HEK293T (cell line): ENCODE data around the gene TSPOAP1.

Experiments
- CTCF ChIA-PET: fragments of 350-600 bp; formaldehyde crosslinking; extraction: SDS; loops from one replicate; lab custom pipeline; 2021; ENCODE audit warnings: antibody characterized with exemption, inconsistent platforms; lab: Yijun Ruan, JAX
- POLR2A ChIA-PET: fragments of 350-600 bp; formaldehyde crosslinking; extraction: SDS; loops from one replicate; lab custom pipeline; 2020; ENCODE audit warnings: antibody characterized with exemption, inconsistent platforms; lab: Yijun Ruan, JAX
- DNase-seq: peaks from one replicate; pipeline ENCODE4 v3.0.0; 2012; ENCODE audit warnings: mixed read lengths; ENCODE audit errors: extremely low spot score
- ARNT ChIP-seq: fragments of 450-650 bp; IDR thresholded peaks from 2 replicates; pipeline ENCODE4 v1.6.1; 2017; ENCODE audit warnings: mild to moderate bottlenecking
- BHLHE40 ChIP-seq: fragments of 450-650 bp; IDR thresholded peaks from 2 replicates; pipeline ENCODE4 v1.6.1; 2016; ENCODE audit warnings: mild to moderate bottlenecking, moderate library complexity, borderline replicate concordance
- CTBP1 ChIP-seq: fragments of 450-650 bp; IDR thresholded peaks from 2 replicates; pipeline ENCODE4 v1.6.1; 2016; ENCODE audit warnings: borderline replicate concordance
- ELF4 ChIP-seq: fragments of 450-650 bp; IDR thresholded peaks from 2 replicates; pipeline ENCODE4 v1.6.1; 2017; ENCODE audit warnings: antibody characterized with exemption
- FOXA1 ChIP-seq: fragments of 450-650 bp; IDR thresholded peaks from 2 replicates; pipeline ENCODE4 v1.6.1; 2016; ENCODE audit warnings: mild to moderate bottlenecking
- FOXK2 ChIP-seq: fragments of 450-650 bp; IDR thresholded peaks from 2 replicates; pipeline ENCODE4 v1.6.1; 2016; ENCODE audit warnings: mild to moderate bottlenecking
- FOXM1 ChIP-seq: fragments of 450-650 bp; IDR thresholded peaks from 2 replicates; pipeline ENCODE4 v1.6.1; 2017; ENCODE audit warnings: mild to moderate bottlenecking, borderline replicate concordance
- HDGF ChIP-seq: fragments of 450-650 bp; IDR thresholded peaks from 2 replicates; pipeline ENCODE4 v1.6.1; 2017; ENCODE audit warnings: antibody characterized with exemption, borderline replicate concordance
- L3MBTL2 ChIP-seq: fragments of 450-650 bp; conservative IDR thresholded peaks from 2 replicates; pipeline ENCODE4 v1.6.1; 2016; ENCODE audit warnings: mild to moderate bottlenecking
- LEF1 ChIP-seq: fragments of 450-650 bp; IDR thresholded peaks from 2 replicates; pipeline ENCODE4 v1.6.1; 2017; ENCODE audit warnings: mild to moderate bottlenecking, borderline replicate concordance
- NFRKB ChIP-seq: fragments of 450-650 bp; IDR thresholded peaks from 2 replicates; pipeline ENCODE4 v1.6.1; 2016; ENCODE audit warnings: mild to moderate bottlenecking, moderate library complexity
- SP1 ChIP-seq: fragments of 450-650 bp; IDR thresholded peaks from 2 replicates; pipeline ENCODE4 v1.6.1; 2017
- SUZ12 ChIP-seq: fragments of 450-650 bp; IDR thresholded peaks from 2 replicates; pipeline ENCODE4 v1.6.1; 2016; ENCODE audit warnings: mild to moderate bottlenecking
- TARDBP ChIP-seq: fragments of 450-650 bp; IDR thresholded peaks from 2 replicates; pipeline ENCODE4 v1.6.1; 2016
- ZNF384 ChIP-seq: fragments of 450-650 bp; IDR thresholded peaks from 2 replicates; pipeline ENCODE4 v1.6.1; 2016
- TF ChIP-seq, protein P1 (sequence below): fragments of 450-650 bp; IDR thresholded peaks from 2 replicates; pipeline ENCODE4 v1.6.1; 2016

The TSPOAP1 gene

DNA sequence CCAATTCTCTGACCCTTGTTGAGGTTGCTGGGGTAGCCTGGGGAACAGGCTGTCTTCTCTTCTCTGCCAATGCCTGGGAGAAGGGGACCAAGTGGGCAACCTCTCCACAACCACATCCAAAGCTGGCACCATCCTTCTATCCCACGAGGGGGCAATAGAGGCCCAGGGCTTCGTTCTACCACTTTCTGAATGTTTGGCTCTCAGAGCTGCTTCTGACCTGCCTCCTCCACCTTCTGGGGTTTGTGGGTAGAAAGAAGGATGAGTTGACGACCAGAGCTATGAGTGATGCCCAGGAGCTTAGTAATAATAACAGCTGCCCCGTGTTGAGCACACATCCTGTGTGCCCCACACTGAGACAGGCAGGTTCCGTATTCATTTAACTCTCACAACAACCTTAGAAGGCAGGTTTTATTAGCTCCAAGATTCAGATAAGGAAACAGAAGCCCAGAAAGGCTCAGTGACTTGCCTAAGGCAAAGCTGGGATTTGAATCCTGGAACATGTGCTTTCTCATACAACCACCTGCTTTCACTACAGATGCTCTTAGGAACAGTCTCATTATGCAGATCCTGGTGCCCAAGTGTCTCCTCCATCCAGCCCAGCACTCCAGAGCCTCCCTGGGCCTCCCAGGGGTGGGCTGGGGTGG lies 11.1 kb downstream of the TSPOAP1 start:
- TF ChIP-seq BHLHE40 = no peak
- peak; percentile 81 for DNase-seq
- POLR2A ChIA-PET = interaction anchor here (1.0 to 1.8 kb wide), 5 partner anchors 27 to 201 kb away, joined by 3 to 27 read pairs (median 6); partner anchors contain the start of genes RNF43 and SUPT4H1

DNA sequence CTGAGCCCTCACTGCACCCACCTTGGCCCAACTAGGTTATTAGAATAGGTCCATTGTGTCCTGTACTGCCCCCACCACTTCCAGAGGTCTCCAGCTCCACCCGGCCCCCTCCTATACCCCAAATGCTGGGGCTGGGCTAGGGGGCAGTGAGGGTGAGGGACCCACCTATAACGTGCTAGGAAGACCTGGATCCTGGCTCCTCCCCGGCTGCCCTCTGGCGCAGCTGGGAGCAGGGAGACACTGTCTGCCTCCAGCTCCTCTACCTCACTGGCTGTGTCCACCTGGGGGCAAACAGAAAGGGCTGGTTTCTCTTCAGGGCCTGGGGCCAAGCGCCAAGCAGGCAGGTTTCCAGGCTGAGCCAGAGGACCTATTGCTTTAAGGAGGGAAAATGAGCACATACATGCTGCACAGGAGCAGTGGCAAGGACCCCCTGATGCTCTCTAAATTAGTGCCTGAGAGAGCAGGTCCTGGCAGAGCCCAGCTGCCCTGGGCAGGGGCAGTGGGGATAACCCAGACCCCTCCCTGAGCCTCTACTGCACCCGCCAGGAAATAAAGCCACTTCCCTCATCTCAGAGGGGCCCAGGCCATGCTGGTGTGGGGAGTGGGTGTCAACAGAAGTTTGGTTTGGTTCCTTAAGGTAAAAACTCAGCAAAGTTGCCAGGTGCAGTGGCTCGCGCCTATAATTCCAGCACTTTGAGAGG lies 12.2 kb downstream of the TSPOAP1 start:
- POLR2A ChIA-PET = interaction anchor here (1.2 to 1.8 kb wide), 3 partner anchors 28 to 99 kb away, joined by 3 to 27 read pairs (median 6); partner anchors contain the start of gene SUPT4H1
- CTCF ChIA-PET = interaction anchor here (1.1 to 1.7 kb wide), 9 partner anchors 10 to 121 kb away, joined by 3 to 17 read pairs (median 8); partner anchors contain the start of gene RNF43
- no peak for DNase-seq
- TF ChIP-seq FOXK2 = no peak
- TF ChIP-seq NFRKB = no peak
- no peak for TF ChIP-seq LEF1
- no peak for TF ChIP-seq L3MBTL2
- no peak for TF ChIP-seq TARDBP
- TF ChIP-seq, protein P1, sequence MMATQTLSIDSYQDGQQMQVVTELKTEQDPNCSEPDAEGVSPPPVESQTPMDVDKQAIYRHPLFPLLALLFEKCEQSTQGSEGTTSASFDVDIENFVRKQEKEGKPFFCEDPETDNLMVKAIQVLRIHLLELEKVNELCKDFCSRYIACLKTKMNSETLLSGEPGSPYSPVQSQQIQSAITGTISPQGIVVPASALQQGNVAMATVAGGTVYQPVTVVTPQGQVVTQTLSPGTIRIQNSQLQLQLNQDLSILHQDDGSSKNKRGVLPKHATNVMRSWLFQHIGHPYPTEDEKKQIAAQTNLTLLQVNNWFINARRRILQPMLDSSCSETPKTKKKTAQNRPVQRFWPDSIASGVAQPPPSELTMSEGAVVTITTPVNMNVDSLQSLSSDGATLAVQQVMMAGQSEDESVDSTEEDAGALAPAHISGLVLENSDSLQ = no peak
- no peak for TF ChIP-seq ARNT
- no peak for TF ChIP-seq SUZ12
- no peak for TF ChIP-seq HDGF
- no peak for TF ChIP-seq SP1
- TF ChIP-seq ELF4 = no peak
- no peak for TF ChIP-seq BHLHE40
- TF ChIP-seq FOXM1 = no peak
- no peak for TF ChIP-seq CTBP1

More for the DNA sequence above, 11.1 kb downstream of the TSPOAP1 start:
- CTCF ChIA-PET = interaction anchor here (0.7 to 1.7 kb wide), 29 partner anchors 8 to 188 kb away, joined by 3 to 17 read pairs (median 4); partner anchors contain the start of genes RNF43 and SUPT4H1

DNA sequence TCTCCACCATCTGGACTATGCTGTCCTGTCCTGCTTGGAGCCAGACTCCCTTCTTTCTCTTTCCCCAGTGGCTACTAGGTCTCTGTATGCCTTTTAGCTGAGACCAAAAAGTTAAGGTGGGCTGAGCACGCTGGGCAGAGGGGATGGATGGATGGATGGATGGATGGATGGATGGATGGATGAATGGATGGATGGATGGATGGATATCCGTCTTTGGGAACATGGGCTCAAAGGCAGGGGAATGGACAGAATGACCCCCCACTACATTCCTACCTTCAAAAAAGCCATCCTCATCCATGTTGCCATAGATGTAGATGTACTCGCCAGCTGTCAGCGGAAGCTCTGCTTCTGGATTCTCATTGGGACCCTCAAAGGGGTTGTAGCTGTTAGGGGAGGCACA lies 12.8 kb downstream of the TSPOAP1 start:
- POLR2A ChIA-PET = interaction anchor here (1.2 kb wide), 1 partner anchor 100 kb away, joined by 3 read pairs; no protein-coding TSS in a partner anchor
- no peak for DNase-seq

DNA sequence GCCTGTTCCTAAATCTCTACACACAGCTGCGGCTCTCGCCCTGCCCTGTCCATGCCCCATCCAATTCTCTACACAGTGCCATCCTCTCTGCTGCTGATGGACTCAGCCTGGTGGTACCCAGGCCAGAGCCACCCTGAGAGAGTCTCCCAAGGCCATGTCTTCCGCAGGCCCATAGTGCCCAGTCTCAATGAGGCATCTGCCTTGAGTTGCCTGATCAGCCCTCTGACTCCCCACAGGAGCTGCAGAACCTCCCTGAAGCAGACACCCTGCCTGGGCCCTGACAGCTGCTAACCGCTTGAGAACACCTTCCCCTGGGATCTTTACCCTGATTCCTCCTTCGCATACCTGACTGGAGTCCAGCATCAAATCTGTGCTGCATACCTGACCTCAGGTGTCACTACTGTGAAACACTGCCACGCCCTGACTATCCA lies 13.3 kb downstream of the TSPOAP1 start:
- CTCF ChIA-PET = interaction anchor here (0.9 to 1.7 kb wide), 2 partner anchors 11 to 102 kb away, joined by 3 to 5 read pairs; partner anchors contain the start of gene RNF43
- no peak for TF ChIP-seq ZNF384
- no peak for TF ChIP-seq FOXK2
- TF ChIP-seq SP1 = no peak
- DNase-seq = no peak
- POLR2A ChIA-PET = interaction anchor here (1.2 to 1.3 kb wide), 2 partner anchors 100 to 102 kb away, joined by 3 to 5 read pairs; partner anchors contain the start of gene RNF43

More for the DNA sequence above, 12.8 kb downstream of the TSPOAP1 start:
- no peak for TF ChIP-seq TARDBP
- no peak for TF ChIP-seq FOXM1
- no peak for TF ChIP-seq LEF1
- no peak for TF ChIP-seq HDGF
- no peak for TF ChIP-seq ARNT
- TF ChIP-seq BHLHE40 = no peak
- TF ChIP-seq ZNF384 = no peak
- TF ChIP-seq CTBP1 = no peak
- no peak for TF ChIP-seq FOXK2
- TF ChIP-seq, protein P1 = no peak
- TF ChIP-seq L3MBTL2 = no peak
- CTCF ChIA-PET = interaction anchor here (1.7 kb wide), 1 partner anchor 102 kb away, joined by 5 read pairs; the partner anchor contains the start of gene RNF43

DNA sequence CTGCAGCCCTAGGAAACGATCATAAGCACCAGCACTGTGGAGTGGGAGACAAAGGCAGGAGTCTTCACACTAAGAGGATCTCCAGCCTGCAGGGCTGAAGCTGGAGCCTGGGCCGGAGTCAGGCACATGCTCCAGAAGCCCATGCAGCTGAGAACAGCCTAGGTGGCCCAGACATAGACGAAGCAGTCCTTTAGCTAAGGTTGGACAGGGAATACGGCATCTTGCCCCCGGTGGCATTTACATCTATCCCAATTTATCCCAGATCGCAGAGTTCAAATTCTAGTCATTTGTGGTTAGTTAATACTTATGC lies 13.9 kb downstream of the TSPOAP1 start:
- ChIA-PET POLR2A (interaction anchor here (1.0 to 1.3 kb wide), 3 partner anchors 10 to 103 kb away, joined by 3 to 6 read pairs (median 5); partner anchors contain the start of genes RNF43 and SUPT4H1), CTCF (interaction anchor here (0.9 to 1.7 kb wide), 2 partner anchors 10 to 103 kb away, joined by 3 to 5 read pairs; partner anchors contain the start of gene RNF43)
- no peak for TF ChIP-seq ARNT
- no peak for TF ChIP-seq CTBP1
- TF ChIP-seq HDGF = no peak
- no peak for TF ChIP-seq SUZ12
- TF ChIP-seq FOXK2 = no peak
- no peak for TF ChIP-seq TARDBP
- TF ChIP-seq NFRKB = no peak
- TF ChIP-seq SP1 = no peak
- TF ChIP-seq, protein P1 = no peak
- TF ChIP-seq LEF1 = no peak
- TF ChIP-seq BHLHE40 = no peak
- no peak for TF ChIP-seq L3MBTL2
- no peak for TF ChIP-seq FOXA1
- no peak for TF ChIP-seq ELF4
- TF ChIP-seq ZNF384 = no peak
- no peak for DNase-seq
